ENCODE data around the gene FRMD5. TPM values are rescaled to one million over a fixed set of nuclear protein-coding genes. Genes with fewer than 3 reads are reported as not detected.
"Not testable (repeated sequence)": the region's sequence is repeated elsewhere in the genome, so short reads cannot be mapped to it uniquely, and the experiment has no call there.

Gene FRMD5
- total and polyA plus RNA-seq, 2 donors: 0.09 to 0.11 TPM

GRCh38 chr15:43873651-43874050 is 321.4 kb downstream of the FRMD5 start:
- no peaks in the 10 kb centered on the region for H3K9me3 ChIP-seq (ENCODE audit: control insufficient read depth in 2 of 2, insufficient read depth in 1 of 2, low read length in 1 of 2)
- H3K27me3 ChIP-seq (ENCODE audit: control insufficient read depth in 2 of 2, insufficient read depth in 1 of 2, low read length in 1 of 2): no peaks in the 10 kb centered on the region
- 99% methylated on average over 10 of the region's 10 CpGs for WGBS
- no peaks in the 10 kb centered on the region for H3K4me1 ChIP-seq (ENCODE audit: control insufficient read depth in 2 of 2, insufficient read depth in 2 of 2, low read length in 2 of 2)
- peaks cover 18 to 29% of the 10 kb centered on the region in 2 donors for H3K36me3 ChIP-seq (ENCODE audit: control insufficient read depth in 2 of 2, insufficient read depth in 2 of 2, low read length in 1 of 2)
- DNase-seq (ENCODE audit: low read depth in 6 of 9, low spot score in 9 of 9): no peak
- H3K27ac ChIP-seq (ENCODE audit: low read depth in 1 of 2, low read length in 1 of 2): no peak overlapping the region
- no peak overlapping the region for H3K4me3 ChIP-seq (ENCODE audit: low read length in 2 of 2)

GRCh38 chr15:43872416-43873020 is 322.6 kb downstream of the FRMD5 start:
- DNase-seq (ENCODE audit: low read depth in 6 of 9, low spot score in 9 of 9): peak in 6 of 9 donors; percentile 4 to 52 (median 14)
- H3K9me3 ChIP-seq (ENCODE audit: control insufficient read depth in 2 of 2, insufficient read depth in 1 of 2, low read length in 1 of 2): no peaks in the 10 kb centered on the region
- H3K4me3 ChIP-seq (ENCODE audit: low read length in 2 of 2): no peak overlapping the region
- peaks cover 18 to 36% of the 10 kb centered on the region in 2 donors for H3K36me3 ChIP-seq (ENCODE audit: control insufficient read depth in 2 of 2, insufficient read depth in 2 of 2, low read length in 1 of 2)
- WGBS: 86% methylated on average over 6 of the region's 6 CpGs
- no peaks in the 10 kb centered on the region for H3K4me1 ChIP-seq (ENCODE audit: control insufficient read depth in 2 of 2, insufficient read depth in 2 of 2, low read length in 2 of 2)
- no peak overlapping the region for H3K27ac ChIP-seq (ENCODE audit: low read depth in 1 of 2, low read length in 1 of 2)
- H3K27me3 ChIP-seq (ENCODE audit: control insufficient read depth in 2 of 2, insufficient read depth in 1 of 2, low read length in 1 of 2): no peaks in the 10 kb centered on the region

DNA sequence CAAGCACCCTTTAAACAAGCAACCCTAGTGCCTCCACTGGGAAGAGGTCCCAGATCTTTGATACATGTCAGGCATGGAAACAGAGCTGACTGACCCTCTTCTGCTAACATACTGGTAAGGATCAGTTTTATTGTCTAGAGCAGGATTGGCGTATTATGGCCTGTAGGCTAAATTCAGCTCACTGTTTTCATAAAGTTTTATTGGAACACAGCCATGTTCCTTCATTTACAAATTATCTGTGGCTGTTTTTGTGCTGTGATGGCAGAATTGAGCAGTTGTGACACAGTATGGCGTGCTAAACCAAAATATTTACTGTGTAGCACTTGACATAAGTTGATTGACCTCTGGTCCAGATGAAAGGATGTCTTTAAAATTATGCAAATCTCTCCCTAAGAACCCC is 323.2 kb downstream of the FRMD5 start:
- Histone ChIP-seq H3K9me3 (ENCODE audit: control insufficient read depth in 2 of 2, insufficient read depth in 1 of 2, low read length in 1 of 2) (no peaks in the 10 kb centered on the region), H3K4me3 (ENCODE audit: low read length in 2 of 2) (no peak overlapping the region), H3K36me3 (ENCODE audit: control insufficient read depth in 2 of 2, insufficient read depth in 2 of 2, low read length in 1 of 2) (peaks cover 15 to 40% of the 10 kb centered on the region in 2 donors), H3K27me3 (ENCODE audit: control insufficient read depth in 2 of 2, insufficient read depth in 1 of 2, low read length in 1 of 2) (no peaks in the 10 kb centered on the region), H3K4me1 (ENCODE audit: control insufficient read depth in 2 of 2, insufficient read depth in 2 of 2, low read length in 2 of 2) (no peaks in the 10 kb centered on the region), H3K27ac (ENCODE audit: low read depth in 1 of 2, low read length in 1 of 2) (no peak overlapping the region)
- 99% methylated on average over 2 of the region's 2 CpGs for WGBS
- no peak for DNase-seq (ENCODE audit: low read depth in 6 of 9, low spot score in 9 of 9)

DNA sequence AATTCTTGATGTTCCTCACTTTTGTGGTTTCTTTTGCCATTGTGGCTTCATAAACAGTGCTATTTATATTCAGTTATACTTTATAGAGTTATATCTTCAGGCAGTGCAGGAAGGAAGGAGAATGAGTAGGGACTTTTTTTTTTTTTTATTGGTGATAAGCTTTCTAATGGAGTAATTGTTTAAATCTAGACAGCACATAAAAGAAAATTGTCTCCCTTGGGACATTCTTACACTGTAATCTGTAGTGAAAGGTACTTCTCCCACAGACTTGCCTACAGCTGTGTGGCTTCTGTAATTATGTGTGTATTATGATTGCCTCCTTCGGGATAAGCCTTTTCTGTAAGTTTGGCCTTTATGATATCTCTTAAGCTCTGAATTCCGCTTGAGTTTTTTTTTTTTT is 326.7 kb downstream of the FRMD5 start:
- no peaks in the 10 kb centered on the region for H3K9me3 ChIP-seq (ENCODE audit: control insufficient read depth in 2 of 2, insufficient read depth in 1 of 2, low read length in 1 of 2)
- H3K27me3 ChIP-seq (ENCODE audit: control insufficient read depth in 2 of 2, insufficient read depth in 1 of 2, low read length in 1 of 2): no peaks in the 10 kb centered on the region
- H3K4me1 ChIP-seq (ENCODE audit: control insufficient read depth in 2 of 2, insufficient read depth in 2 of 2, low read length in 2 of 2): no peaks in the 10 kb centered on the region
- H3K4me3 ChIP-seq (ENCODE audit: low read length in 2 of 2): no peak overlapping the region
- H3K27ac ChIP-seq (ENCODE audit: low read depth in 1 of 2, low read length in 1 of 2): no peak overlapping the region
- peaks cover 11 to 39% of the 10 kb centered on the region in 2 donors for H3K36me3 ChIP-seq (ENCODE audit: control insufficient read depth in 2 of 2, insufficient read depth in 2 of 2, low read length in 1 of 2)
- DNase-seq (ENCODE audit: low read depth in 6 of 9, low spot score in 9 of 9): no peak
- WGBS: 93% methylated on average over 2 of the region's 2 CpGs

- H3K4me3 ChIP-seq (ENCODE audit: low read length in 2 of 2): no peak overlapping the region
- 97% methylated on average over 5 of the region's 5 CpGs for WGBS
- H3K27me3 ChIP-seq (ENCODE audit: control insufficient read depth in 2 of 2, insufficient read depth in 1 of 2, low read length in 1 of 2): no peaks in the 10 kb centered on the region
- H3K36me3 ChIP-seq (ENCODE audit: control insufficient read depth in 2 of 2, insufficient read depth in 2 of 2, low read length in 1 of 2): peaks cover 16 to 34% of the 10 kb centered on the region in 2 donors
- H3K9me3 ChIP-seq (ENCODE audit: control insufficient read depth in 2 of 2, insufficient read depth in 1 of 2, low read length in 1 of 2): no peaks in the 10 kb centered on the region
- DNase-seq (ENCODE audit: low read depth in 6 of 9, low spot score in 9 of 9): no peak
- no peak overlapping the region for H3K27ac ChIP-seq (ENCODE audit: low read depth in 1 of 2, low read length in 1 of 2)
- no peaks in the 10 kb centered on the region for H3K4me1 ChIP-seq (ENCODE audit: control insufficient read depth in 2 of 2, insufficient read depth in 2 of 2, low read length in 2 of 2)
These were observed 328.0 kb downstream of the FRMD5 start for GRCh38 chr15:43867096-43867495.

- not testable (repeated sequence) for H3K27me3 ChIP-seq (ENCODE audit: control insufficient read depth in 2 of 2, insufficient read depth in 1 of 2, low read length in 1 of 2); H3K4me1 ChIP-seq (ENCODE audit: control insufficient read depth in 2 of 2, insufficient read depth in 2 of 2, low read length in 2 of 2); H3K9me3 ChIP-seq (ENCODE audit: control insufficient read depth in 2 of 2, insufficient read depth in 1 of 2, low read length in 1 of 2); H3K4me3 ChIP-seq (ENCODE audit: low read length in 2 of 2); H3K27ac ChIP-seq (ENCODE audit: low read depth in 1 of 2, low read length in 1 of 2); DNase-seq (ENCODE audit: low read depth in 6 of 9, low spot score in 9 of 9)
- 99% methylated on average over 10 of the region's 10 CpGs for WGBS
- peaks cover 16 to 29% of the 10 kb centered on the region in 2 donors for H3K36me3 ChIP-seq (ENCODE audit: control insufficient read depth in 2 of 2, insufficient read depth in 2 of 2, low read length in 1 of 2)
These were observed 328.4 kb downstream of the FRMD5 start for GRCh38 chr15:43866636-43867035.

DNA sequence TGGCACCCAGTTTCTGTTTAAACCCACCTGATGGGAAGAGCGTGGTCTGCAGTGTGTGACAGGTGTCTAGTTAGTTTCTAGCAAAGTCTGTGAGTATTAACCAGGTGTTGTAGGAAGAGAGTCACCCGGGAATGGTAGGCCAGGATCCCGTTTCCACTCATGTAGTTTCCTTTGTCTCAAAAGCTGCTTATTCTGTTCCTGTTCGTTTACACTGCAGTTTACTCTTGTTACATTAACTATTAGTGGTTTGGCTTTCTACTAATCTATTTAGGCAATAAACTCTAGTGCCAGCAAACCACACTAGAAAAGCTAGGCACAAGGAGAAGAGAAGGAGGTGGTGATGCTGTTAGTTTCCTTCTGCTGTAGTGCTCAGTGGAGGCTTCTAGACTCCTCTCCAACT is 335.5 kb downstream of the FRMD5 start:
- 87% methylated on average over 4 of the region's 4 CpGs for WGBS
- Histone ChIP-seq H3K27ac (ENCODE audit: low read depth in 1 of 2, low read length in 1 of 2) (no peak overlapping the region), H3K4me1 (ENCODE audit: control insufficient read depth in 2 of 2, insufficient read depth in 2 of 2, low read length in 2 of 2) (no peaks in the 10 kb centered on the region), H3K4me3 (ENCODE audit: low read length in 2 of 2) (no peak overlapping the region), H3K36me3 (ENCODE audit: control insufficient read depth in 2 of 2, insufficient read depth in 2 of 2, low read length in 1 of 2) (peaks cover 31 to 41% of the 10 kb centered on the region in 2 donors), H3K27me3 (ENCODE audit: control insufficient read depth in 2 of 2, insufficient read depth in 1 of 2, low read length in 1 of 2) (no peaks in the 10 kb centered on the region), H3K9me3 (ENCODE audit: control insufficient read depth in 2 of 2, insufficient read depth in 1 of 2, low read length in 1 of 2) (no peaks in the 10 kb centered on the region)
- no peak for DNase-seq (ENCODE audit: low read depth in 6 of 9, low spot score in 9 of 9)

- no peaks in the 10 kb centered on the region for H3K4me1 ChIP-seq (ENCODE audit: control insufficient read depth in 2 of 2, insufficient read depth in 2 of 2, low read length in 2 of 2)
- H3K4me3 ChIP-seq (ENCODE audit: low read length in 2 of 2): no peak overlapping the region
- no peaks in the 10 kb centered on the region for H3K9me3 ChIP-seq (ENCODE audit: control insufficient read depth in 2 of 2, insufficient read depth in 1 of 2, low read length in 1 of 2)
- no peaks in the 10 kb centered on the region for H3K27me3 ChIP-seq (ENCODE audit: control insufficient read depth in 2 of 2, insufficient read depth in 1 of 2, low read length in 1 of 2)
- H3K27ac ChIP-seq (ENCODE audit: low read depth in 1 of 2, low read length in 1 of 2): no peak overlapping the region
- DNase-seq (ENCODE audit: low read depth in 6 of 9, low spot score in 9 of 9): no peak
- peaks cover 32 to 44% of the 10 kb centered on the region in 2 donors for H3K36me3 ChIP-seq (ENCODE audit: control insufficient read depth in 2 of 2, insufficient read depth in 2 of 2, low read length in 1 of 2)
- 97% methylated on average over 6 of the region's 6 CpGs for WGBS
These were observed 340.3 kb downstream of the FRMD5 start for GRCh38 chr15:43854801-43855200.

DNA sequence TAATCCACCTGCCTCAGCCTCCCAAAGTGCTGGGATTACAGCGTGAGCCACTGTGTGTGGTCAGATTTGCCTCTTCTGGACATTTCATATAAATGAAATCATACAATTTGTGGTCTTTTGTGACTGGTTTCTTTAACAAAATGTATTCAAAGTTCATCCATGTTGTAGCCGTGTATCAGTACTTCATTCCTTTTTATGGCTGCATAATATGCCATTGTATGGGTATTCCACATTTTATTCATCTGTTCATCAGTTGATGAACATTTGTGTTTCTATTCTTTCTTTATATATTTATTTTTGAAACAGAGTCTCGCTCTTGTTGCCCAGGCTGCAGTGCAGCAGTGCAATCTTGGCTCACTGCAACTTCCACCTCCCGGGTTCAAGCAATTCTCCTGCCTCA is 342.5 kb downstream of the FRMD5 start:
- 99% methylated on average over 4 of the region's 4 CpGs for WGBS
- no peaks in the 10 kb centered on the region for H3K9me3 ChIP-seq (ENCODE audit: control insufficient read depth in 2 of 2, insufficient read depth in 1 of 2, low read length in 1 of 2)
- no peaks in the 10 kb centered on the region for H3K27me3 ChIP-seq (ENCODE audit: control insufficient read depth in 2 of 2, insufficient read depth in 1 of 2, low read length in 1 of 2)
- no peak overlapping the region for H3K4me3 ChIP-seq (ENCODE audit: low read length in 2 of 2)
- no peaks in the 10 kb centered on the region for H3K4me1 ChIP-seq (ENCODE audit: control insufficient read depth in 2 of 2, insufficient read depth in 2 of 2, low read length in 2 of 2)
- H3K27ac ChIP-seq (ENCODE audit: low read depth in 1 of 2, low read length in 1 of 2): no peak overlapping the region
- no peak for DNase-seq (ENCODE audit: low read depth in 6 of 9, low spot score in 9 of 9)
- H3K36me3 ChIP-seq (ENCODE audit: control insufficient read depth in 2 of 2, insufficient read depth in 2 of 2, low read length in 1 of 2): peaks cover 23 to 35% of the 10 kb centered on the region in 2 donors

All from thymus (tissue), 11 donors.